DND-41 (cell line): ENCODE data around the gene SPSB1.

Experiments
- EZH2 ChIP-seq: IDR thresholded peaks from 3 replicates; pipeline ENCODE4 v1.6.1; 2012; ENCODE audit warnings: borderline replicate concordance, low read depth, mild to moderate bottlenecking, moderate library complexity, low read length, inconsistent platforms; ENCODE audit not compliant: severe bottlenecking
- TF ChIP-seq, protein P1 (sequence below): IDR thresholded peaks from 2 replicates; pipeline ENCODE4 v1.5.1; 2012; ENCODE audit warnings: borderline replicate concordance, low read length, moderate library complexity, mild to moderate bottlenecking; ENCODE audit not compliant: poor library complexity, severe bottlenecking; ENCODE audit errors: extremely low read depth

DNA sequence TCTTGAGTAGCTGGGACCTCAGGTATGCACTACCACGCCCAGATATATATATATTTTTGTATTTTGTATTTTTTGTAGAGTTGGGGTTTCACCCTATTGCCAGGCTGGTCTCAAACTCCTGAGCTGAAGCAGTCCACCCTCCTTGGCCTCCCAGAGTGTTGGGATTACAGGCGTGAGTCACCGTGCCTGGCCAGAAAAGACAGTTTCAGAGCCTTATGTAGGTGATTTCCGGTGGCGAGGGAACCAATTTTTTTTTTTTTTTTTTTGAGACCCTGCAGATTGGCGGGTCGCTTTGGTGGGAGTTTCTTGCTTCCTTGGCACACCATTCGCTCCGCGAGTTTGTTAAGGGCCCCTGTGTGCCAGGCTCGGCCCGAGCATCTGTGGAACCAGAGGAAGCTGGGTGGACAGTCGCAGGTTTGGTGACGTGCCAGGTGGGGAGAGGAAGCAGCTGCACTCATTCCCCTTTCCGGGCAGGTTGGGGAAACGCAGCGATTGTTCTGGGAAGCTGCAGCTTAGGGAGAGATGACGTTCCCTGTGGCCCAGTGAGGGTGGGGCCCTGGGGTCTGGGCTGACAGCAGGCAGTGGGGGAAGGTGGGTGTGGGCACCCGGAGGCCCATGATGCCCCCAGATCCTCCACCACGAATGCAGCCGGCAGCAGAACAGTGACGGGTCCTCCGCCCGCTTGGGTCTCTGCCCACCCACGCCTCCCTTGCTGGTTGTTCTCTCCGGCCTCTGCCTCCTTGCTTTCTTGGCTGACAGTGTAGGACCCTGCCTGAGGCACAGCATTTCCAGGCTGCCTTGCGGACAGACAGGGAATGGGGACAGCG is 25.1 kb downstream of the SPSB1 start:
- TF ChIP-seq, protein P1, sequence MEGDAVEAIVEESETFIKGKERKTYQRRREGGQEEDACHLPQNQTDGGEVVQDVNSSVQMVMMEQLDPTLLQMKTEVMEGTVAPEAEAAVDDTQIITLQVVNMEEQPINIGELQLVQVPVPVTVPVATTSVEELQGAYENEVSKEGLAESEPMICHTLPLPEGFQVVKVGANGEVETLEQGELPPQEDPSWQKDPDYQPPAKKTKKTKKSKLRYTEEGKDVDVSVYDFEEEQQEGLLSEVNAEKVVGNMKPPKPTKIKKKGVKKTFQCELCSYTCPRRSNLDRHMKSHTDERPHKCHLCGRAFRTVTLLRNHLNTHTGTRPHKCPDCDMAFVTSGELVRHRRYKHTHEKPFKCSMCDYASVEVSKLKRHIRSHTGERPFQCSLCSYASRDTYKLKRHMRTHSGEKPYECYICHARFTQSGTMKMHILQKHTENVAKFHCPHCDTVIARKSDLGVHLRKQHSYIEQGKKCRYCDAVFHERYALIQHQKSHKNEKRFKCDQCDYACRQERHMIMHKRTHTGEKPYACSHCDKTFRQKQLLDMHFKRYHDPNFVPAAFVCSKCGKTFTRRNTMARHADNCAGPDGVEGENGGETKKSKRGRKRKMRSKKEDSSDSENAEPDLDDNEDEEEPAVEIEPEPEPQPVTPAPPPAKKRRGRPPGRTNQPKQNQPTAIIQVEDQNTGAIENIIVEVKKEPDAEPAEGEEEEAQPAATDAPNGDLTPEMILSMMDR = no peak
- no peak for TF ChIP-seq EZH2
